OCI-LY7 (cell line): ENCODE data around the gene PSME4. TPM values are rescaled to one million over a fixed set of nuclear protein-coding genes. Genes with fewer than 3 reads are reported as not detected.
"Not testable (repeated sequence)": the region's sequence is repeated elsewhere in the genome, so short reads cannot be mapped to it uniquely, and the experiment has no call there.

Experiments used
- BruUV-seq: library from RNA; stranded (reverse); fragments of 400-500 nt; replicated peaks from 2 replicates; lab custom pipeline; 2021; lab: Mats Ljungman, UMichigan
- CTCF ChIA-PET: fragments of 300-600 bp; sonication (Branson Sonifier 250); formaldehyde crosslinking; loops from one replicate; lab custom pipeline; 2022; ENCODE audit warnings: antibody characterized with exemption; ENCODE audit not compliant: unreplicated experiment; lab: Charles Lee
- POLR2A ChIA-PET: fragments of 300-600 bp; sonication (Branson Sonifier 250); formaldehyde crosslinking; loops from one replicate; lab custom pipeline; 2022; ENCODE audit warnings: antibody characterized with exemption; lab: Charles Lee
- DNase-seq: peaks from one replicate; pipeline ENCODE4 v3.0.0-alpha.2; 2015; ENCODE audit warnings: low spot score
- H2AFZ ChIP-seq: fragments of 200-600 bp; sonication (generic), shearing (Covaris generic); 2 replicates; pipeline ENCODE4 v1.6.1; 2014; ENCODE audit warnings: mild to moderate bottlenecking, antibody characterized with exemption, low read length, moderate library complexity
- H3K27ac ChIP-seq: fragments of 200-600 bp; sonication (generic); 2 replicates; pipeline ENCODE4 v1.5.1; 2014; ENCODE audit warnings: mixed run types, low read depth, mild to moderate bottlenecking, moderate library complexity, low read length, inconsistent platforms; ENCODE audit not compliant: poor library complexity, severe bottlenecking
- H3K36me3 ChIP-seq: fragments of 200-600 bp; sonication (generic); 2 replicates; pipeline ENCODE4 v1.6.1; 2014; ENCODE audit warnings: mild to moderate bottlenecking, antibody characterized with exemption, low read length, moderate library complexity, mixed read lengths; ENCODE audit not compliant: insufficient read depth
- H3K4me1 ChIP-seq: fragments of 200-600 bp; sonication (generic); 2 replicates; pipeline ENCODE4 v1.5.1; 2014; ENCODE audit warnings: mild to moderate bottlenecking, low read length; ENCODE audit not compliant: insufficient read depth, poor library complexity, severe bottlenecking
- H3K4me2 ChIP-seq: fragments of 200-600 bp; sonication (generic); 2 replicates; pipeline ENCODE4 v1.6.1; 2014; ENCODE audit warnings: mild to moderate bottlenecking, low read length
- H3K4me3 ChIP-seq: fragments of 200-600 bp; sonication (generic); 2 replicates; pipeline ENCODE4 v1.5.1; 2014; ENCODE audit warnings: mild to moderate bottlenecking, low read depth, low read length; ENCODE audit not compliant: poor library complexity, severe bottlenecking
- H3K79me2 ChIP-seq: fragments of 200-600 bp; sonication (generic); 2 replicates; pipeline ENCODE4 v1.6.1; 2016; ENCODE audit warnings: low read depth, mild to moderate bottlenecking, low read length, moderate library complexity, mixed read lengths; ENCODE audit not compliant: insufficient read depth
- H3K9me2 ChIP-seq: fragments of 200-600 bp; sonication (generic); 2 replicates; pipeline ENCODE4 v1.6.1; 2016; ENCODE audit warnings: mild to moderate bottlenecking, low read length, mixed read lengths; ENCODE audit not compliant: insufficient read depth
- H3K9me3 ChIP-seq: fragments of 200-600 bp; sonication (generic); 2 replicates; pipeline ENCODE4 v1.6.1; 2014; ENCODE audit warnings: mild to moderate bottlenecking, mixed run types, low read length, mixed read lengths
- H4K20me1 ChIP-seq: fragments of 200-600 bp; sonication (generic); 2 replicates; pipeline ENCODE4 v1.6.1; 2014; ENCODE audit warnings: mild to moderate bottlenecking, antibody characterized with exemption, low read length, moderate library complexity, mixed read lengths; ENCODE audit not compliant: insufficient read depth
- CTCF ChIP-seq: fragments of 200-600 bp; sonication (generic); conservative IDR thresholded peaks from 2 replicates; pipeline ENCODE4 v1.5.1; 2014; ENCODE audit warnings: mild to moderate bottlenecking, antibody characterized with exemption, low read length, moderate library complexity, mixed read lengths
- EZH2phosphoT487 ChIP-seq: fragments of 200-600 bp; sonication (generic); IDR thresholded peaks from 2 replicates; pipeline ENCODE4 v1.6.1; 2018; ENCODE audit warnings: low read depth, borderline replicate concordance, mild to moderate bottlenecking, mixed run types, antibody characterized with exemption, low read length, moderate library complexity, mixed read lengths
- intact Hi-C: fragments of 100-400 bp; cut with micrococcal nuclease; formaldehyde crosslinking; loops from one replicate; pipeline ENCODE4 v1.10.0; 2022; ENCODE audit not compliant: unreplicated experiment
- total RNA-seq, 2 experiments: library from RNA; depleted of rRNA in 1 of 2; stranded (reverse); fragments of >200 nt in 1 of 2; shearing (Covaris generic) in 1 of 2; gene quantifications; 2 replicates each; pipeline ENCODE4 v1.2.3, GENCODE V29; 2014 to 2022

Gene PSME4
- total RNA-seq, 2 experiments from 2014 or later = 38.8 to 82.9 TPM

- no peak overlapping the region for H3K4me3 ChIP-seq
These were observed 122.7 kb downstream of the PSME4 start for GRCh38 chr2:53848062-53848461.

GRCh38 chr2:53843595-53843994 is 127.2 kb downstream of the PSME4 start:
- no TSS peak for BruUV-seq
- Histone ChIP-seq H2AFZ (no peak overlapping the region), H4K20me1 (no peaks in the 10 kb centered on the region), H3K9me2 (no peaks in the 10 kb centered on the region), H3K27ac (no peak overlapping the region), H3K4me3 (no peak overlapping the region), H3K79me2 (no peaks in the 10 kb centered on the region), H3K4me2 (no peak overlapping the region), H3K36me3 (no peaks in the 10 kb centered on the region), H3K9me3 (no peaks in the 10 kb centered on the region), H3K4me1 (no peaks in the 10 kb centered on the region)
- TF ChIP-seq EZH2phosphoT487 = no peak
- intact Hi-C loops = no loop called here
- no peak for DNase-seq
- ChIA-PET CTCF (no interaction called here), POLR2A (no interaction called here)

More at GRCh38 chr2:53848062-53848461, 122.7 kb downstream of the PSME4 start:
- no peak overlapping the region for H3K4me2 ChIP-seq
- H2AFZ ChIP-seq = no peak overlapping the region
- no TSS peak for BruUV-seq
- DNase-seq = no peak
- CTCF ChIA-PET = no interaction called here
- H3K36me3 ChIP-seq = peaks cover 5% of the 10 kb centered on the region
- no peak overlapping the region for H3K27ac ChIP-seq
- no peak for TF ChIP-seq EZH2phosphoT487
- no peak for TF ChIP-seq CTCF
- H3K9me3 ChIP-seq = no peaks in the 10 kb centered on the region
- POLR2A ChIA-PET = interaction anchor here (1.1 kb wide), 1 partner anchor 11 kb away, joined by 3 read pairs; no protein-coding TSS in a partner anchor
- intact Hi-C loops = no loop called here
- no peaks in the 10 kb centered on the region for H4K20me1 ChIP-seq
- no peaks in the 10 kb centered on the region for H3K79me2 ChIP-seq
- no peaks in the 10 kb centered on the region for H3K4me1 ChIP-seq
- no peaks in the 10 kb centered on the region for H3K9me2 ChIP-seq

GRCh38 chr2:53842891-53843290 is 127.9 kb downstream of the PSME4 start:
- no TSS peak for BruUV-seq
- Histone ChIP-seq H3K9me2 (no peaks in the 10 kb centered on the region), H3K4me1 (no peaks in the 10 kb centered on the region), H3K4me3 (no peak overlapping the region), H3K4me2 (no peak overlapping the region), H4K20me1 (no peaks in the 10 kb centered on the region), H3K9me3 (no peaks in the 10 kb centered on the region), H3K36me3 (no peaks in the 10 kb centered on the region), H3K79me2 (no peaks in the 10 kb centered on the region), H3K27ac (no peak overlapping the region), H2AFZ (no peak overlapping the region)
- ChIA-PET POLR2A (interaction anchor here (0.5 kb wide), 1 partner anchor 107 kb away, joined by 3 read pairs; no protein-coding TSS in a partner anchor), CTCF (no interaction called here)
- TF ChIP-seq EZH2phosphoT487 (no peak), CTCF (no peak)
- no peak for DNase-seq
- intact Hi-C loops = no loop called here

GRCh38 chr2:53841651-53842050 is 129.1 kb downstream of the PSME4 start:
- H2AFZ ChIP-seq, DNase-seq, BruUV-seq, H3K9me3 ChIP-seq, H3K9me2 ChIP-seq, POLR2A ChIA-PET, H3K4me1 ChIP-seq, H3K36me3 ChIP-seq, intact Hi-C loops, H3K4me2 ChIP-seq, H3K27ac ChIP-seq, H3K79me2 ChIP-seq, H3K4me3 ChIP-seq, CTCF ChIA-PET, H4K20me1 ChIP-seq: not testable (repeated sequence)
